OCI-LY7 (cell line): ENCODE measurements around the gene LRRC8D. TPM values are rescaled to one million over a fixed set of nuclear protein-coding genes. Genes with fewer than 3 reads are reported as not detected.

Experiments used
- BruUV-seq: library from RNA; stranded (reverse); fragments of 400-500 nt; replicated peaks from 2 replicates; lab custom pipeline; 2021; lab: Mats Ljungman, UMichigan
- CTCF ChIA-PET: fragments of 300-600 bp; sonication (Branson Sonifier 250); formaldehyde crosslinking; loops from one replicate; lab custom pipeline; 2022; ENCODE audit warnings: antibody characterized with exemption; ENCODE audit not compliant: unreplicated experiment; lab: Charles Lee
- POLR2A ChIA-PET: fragments of 300-600 bp; sonication (Branson Sonifier 250); formaldehyde crosslinking; loops from one replicate; lab custom pipeline; 2022; ENCODE audit warnings: antibody characterized with exemption; lab: Charles Lee
- DNase-seq: peaks from one replicate; pipeline ENCODE4 v3.0.0-alpha.2; 2015; ENCODE audit warnings: low spot score
- H2AFZ ChIP-seq: fragments of 200-600 bp; sonication (generic), shearing (Covaris generic); 2 replicates; pipeline ENCODE4 v1.6.1; 2014; ENCODE audit warnings: mild to moderate bottlenecking, antibody characterized with exemption, low read length, moderate library complexity
- H3K27ac ChIP-seq: fragments of 200-600 bp; sonication (generic); 2 replicates; pipeline ENCODE4 v1.5.1; 2014; ENCODE audit warnings: mixed run types, low read depth, mild to moderate bottlenecking, moderate library complexity, low read length, inconsistent platforms; ENCODE audit not compliant: poor library complexity, severe bottlenecking
- H3K36me3 ChIP-seq: fragments of 200-600 bp; sonication (generic); 2 replicates; pipeline ENCODE4 v1.6.1; 2014; ENCODE audit warnings: mild to moderate bottlenecking, antibody characterized with exemption, low read length, moderate library complexity, mixed read lengths; ENCODE audit not compliant: insufficient read depth
- H3K4me1 ChIP-seq: fragments of 200-600 bp; sonication (generic); 2 replicates; pipeline ENCODE4 v1.5.1; 2014; ENCODE audit warnings: mild to moderate bottlenecking, low read length; ENCODE audit not compliant: insufficient read depth, poor library complexity, severe bottlenecking
- H3K4me2 ChIP-seq: fragments of 200-600 bp; sonication (generic); 2 replicates; pipeline ENCODE4 v1.6.1; 2014; ENCODE audit warnings: mild to moderate bottlenecking, low read length
- H3K4me3 ChIP-seq: fragments of 200-600 bp; sonication (generic); 2 replicates; pipeline ENCODE4 v1.5.1; 2014; ENCODE audit warnings: mild to moderate bottlenecking, low read depth, low read length; ENCODE audit not compliant: poor library complexity, severe bottlenecking
- H3K79me2 ChIP-seq: fragments of 200-600 bp; sonication (generic); 2 replicates; pipeline ENCODE4 v1.6.1; 2016; ENCODE audit warnings: low read depth, mild to moderate bottlenecking, low read length, moderate library complexity, mixed read lengths; ENCODE audit not compliant: insufficient read depth
- H3K9me2 ChIP-seq: fragments of 200-600 bp; sonication (generic); 2 replicates; pipeline ENCODE4 v1.6.1; 2016; ENCODE audit warnings: mild to moderate bottlenecking, low read length, mixed read lengths; ENCODE audit not compliant: insufficient read depth
- H3K9me3 ChIP-seq: fragments of 200-600 bp; sonication (generic); 2 replicates; pipeline ENCODE4 v1.6.1; 2014; ENCODE audit warnings: mild to moderate bottlenecking, mixed run types, low read length, mixed read lengths
- H4K20me1 ChIP-seq: fragments of 200-600 bp; sonication (generic); 2 replicates; pipeline ENCODE4 v1.6.1; 2014; ENCODE audit warnings: mild to moderate bottlenecking, antibody characterized with exemption, low read length, moderate library complexity, mixed read lengths; ENCODE audit not compliant: insufficient read depth
- EZH2phosphoT487 ChIP-seq: fragments of 200-600 bp; sonication (generic); IDR thresholded peaks from 2 replicates; pipeline ENCODE4 v1.6.1; 2018; ENCODE audit warnings: low read depth, borderline replicate concordance, mild to moderate bottlenecking, mixed run types, antibody characterized with exemption, low read length, moderate library complexity, mixed read lengths
- intact Hi-C: fragments of 100-400 bp; cut with micrococcal nuclease; formaldehyde crosslinking; loops from one replicate; pipeline ENCODE4 v1.10.0; 2022; ENCODE audit not compliant: unreplicated experiment
- total RNA-seq, 2 experiments: library from RNA; depleted of rRNA in 1 of 2; stranded (reverse); fragments of >200 nt in 1 of 2; shearing (Covaris generic) in 1 of 2; gene quantifications; 2 replicates each; pipeline ENCODE4 v1.2.3, GENCODE V29; 2014 to 2022
- TF ChIP-seq, protein P1 (sequence below): fragments of 200-600 bp; sonication (generic); conservative IDR thresholded peaks from 2 replicates; pipeline ENCODE4 v1.5.1; 2014; ENCODE audit warnings: mild to moderate bottlenecking, antibody characterized with exemption, low read length, moderate library complexity, mixed read lengths

Gene LRRC8D
- total RNA-seq, 2 experiments from 2014 or later: 23.8 to 37.1 TPM

DNA sequence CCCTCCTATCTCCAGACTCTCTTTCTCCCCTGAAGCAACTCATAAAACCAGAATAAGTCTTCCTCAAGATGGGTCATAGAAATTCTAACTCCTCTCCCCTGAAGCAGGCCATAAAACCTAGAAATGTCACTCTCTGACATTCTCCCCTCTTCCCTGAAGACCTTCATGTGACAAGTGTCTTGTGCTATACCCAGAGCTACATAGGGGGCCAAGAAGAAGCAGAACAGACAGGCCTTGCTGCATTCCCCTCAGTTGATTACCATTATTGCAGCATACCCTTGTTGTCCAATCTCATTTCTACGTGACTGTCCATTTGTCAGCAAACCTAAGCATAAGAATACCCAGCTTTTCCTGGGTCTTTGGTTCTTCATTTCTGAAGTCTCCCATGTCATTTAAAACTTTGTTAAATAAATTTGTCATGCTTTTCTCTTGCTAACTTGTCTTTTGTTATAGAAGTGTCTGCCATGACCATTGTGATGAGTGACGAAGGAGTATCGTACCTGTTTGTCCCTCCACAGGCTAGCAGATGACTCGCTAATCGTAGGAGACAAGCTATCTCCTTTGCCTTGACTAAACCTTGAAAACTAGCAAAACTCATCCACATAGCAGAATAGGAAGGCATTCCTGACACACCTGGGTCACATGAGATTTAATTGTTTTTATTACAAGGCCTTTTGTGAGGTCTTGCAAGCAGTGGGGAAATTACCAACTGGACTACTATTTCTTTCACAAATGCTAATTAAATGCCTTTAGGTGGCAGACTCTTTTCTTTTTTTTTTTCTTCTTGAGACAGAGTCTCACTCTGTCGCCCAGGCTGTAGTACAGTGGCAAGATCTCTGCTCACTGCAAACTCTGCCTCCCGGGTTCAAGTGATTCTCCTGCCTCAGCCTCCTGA is 134.7 kb downstream of the LRRC8D start:
- H4K20me1 ChIP-seq: no peaks in the 10 kb centered on the region
- no peak overlapping the region for H3K4me2 ChIP-seq
- H3K9me2 ChIP-seq: no peaks in the 10 kb centered on the region
- H3K4me3 ChIP-seq: no peak overlapping the region
- 0 out of 2 replicates have a peak overlapping the region, but pooled peaks have one; percentile 39 for H2AFZ ChIP-seq
- no peaks in the 10 kb centered on the region for H3K79me2 ChIP-seq
- H3K4me1 ChIP-seq: peaks cover 10% of the 10 kb centered on the region
- no TSS peak for BruUV-seq
- CTCF ChIA-PET: no interaction called here
- no peak for DNase-seq
- H3K9me3 ChIP-seq: no peaks in the 10 kb centered on the region
- H3K27ac ChIP-seq: no peak overlapping the region
- H3K36me3 ChIP-seq: no peaks in the 10 kb centered on the region
- POLR2A ChIA-PET: interaction anchor here (0.5 kb wide), 1 partner anchor 10 kb away, joined by 3 read pairs; no protein-coding TSS in a partner anchor
- intact Hi-C loops: no loop called here
- TF ChIP-seq, protein P1, sequence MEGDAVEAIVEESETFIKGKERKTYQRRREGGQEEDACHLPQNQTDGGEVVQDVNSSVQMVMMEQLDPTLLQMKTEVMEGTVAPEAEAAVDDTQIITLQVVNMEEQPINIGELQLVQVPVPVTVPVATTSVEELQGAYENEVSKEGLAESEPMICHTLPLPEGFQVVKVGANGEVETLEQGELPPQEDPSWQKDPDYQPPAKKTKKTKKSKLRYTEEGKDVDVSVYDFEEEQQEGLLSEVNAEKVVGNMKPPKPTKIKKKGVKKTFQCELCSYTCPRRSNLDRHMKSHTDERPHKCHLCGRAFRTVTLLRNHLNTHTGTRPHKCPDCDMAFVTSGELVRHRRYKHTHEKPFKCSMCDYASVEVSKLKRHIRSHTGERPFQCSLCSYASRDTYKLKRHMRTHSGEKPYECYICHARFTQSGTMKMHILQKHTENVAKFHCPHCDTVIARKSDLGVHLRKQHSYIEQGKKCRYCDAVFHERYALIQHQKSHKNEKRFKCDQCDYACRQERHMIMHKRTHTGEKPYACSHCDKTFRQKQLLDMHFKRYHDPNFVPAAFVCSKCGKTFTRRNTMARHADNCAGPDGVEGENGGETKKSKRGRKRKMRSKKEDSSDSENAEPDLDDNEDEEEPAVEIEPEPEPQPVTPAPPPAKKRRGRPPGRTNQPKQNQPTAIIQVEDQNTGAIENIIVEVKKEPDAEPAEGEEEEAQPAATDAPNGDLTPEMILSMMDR: no peak
- TF ChIP-seq EZH2phosphoT487: no peak

DNA sequence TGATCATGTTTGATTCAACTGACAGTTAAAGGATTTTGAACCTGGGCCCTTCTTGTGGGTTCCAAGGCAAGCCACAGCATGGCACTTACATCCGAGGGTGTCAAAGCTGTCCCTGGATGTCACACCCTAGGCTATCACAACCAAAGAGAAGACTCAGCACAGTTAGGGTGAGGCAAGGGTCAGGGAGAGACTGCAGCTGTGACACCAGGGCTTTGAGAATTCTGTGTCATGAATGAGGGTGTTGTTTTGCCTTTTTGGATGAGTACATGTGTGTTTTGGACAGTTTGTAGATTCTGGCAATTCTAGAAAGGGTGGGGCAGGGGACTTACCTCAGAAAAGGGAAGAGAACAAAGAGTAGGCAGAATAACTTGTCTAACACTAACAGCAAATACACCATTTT is 136.3 kb downstream of the LRRC8D start:
- H3K4me2 ChIP-seq: no peak overlapping the region
- H2AFZ ChIP-seq: peak overlapping the region; percentile 1; the same call in 1 of the 2 replicates
- CTCF ChIA-PET: no interaction called here
- H3K79me2 ChIP-seq: no peaks in the 10 kb centered on the region
- no peaks in the 10 kb centered on the region for H4K20me1 ChIP-seq
- BruUV-seq: no TSS peak
- TF ChIP-seq EZH2phosphoT487: no peak
- TF ChIP-seq, protein P1: no peak
- no peak for DNase-seq
- POLR2A ChIA-PET: interaction anchor here (0.5 to 1.4 kb wide), 3 partner anchors 83 to 1221 kb away, joined by 3 to 4 read pairs (median 3); no protein-coding TSS in a partner anchor
- H3K9me2 ChIP-seq: no peaks in the 10 kb centered on the region
- intact Hi-C loops: no loop called here
- H3K36me3 ChIP-seq: no peaks in the 10 kb centered on the region
- H3K4me3 ChIP-seq: no peak overlapping the region
- H3K9me3 ChIP-seq: no peaks in the 10 kb centered on the region
- H3K27ac ChIP-seq: no peak overlapping the region
- peaks cover 12% of the 10 kb centered on the region for H3K4me1 ChIP-seq
